Immature natural killer cell (primary cell): ENCODE results near the gene FHL1. TPM values are rescaled to one million over a fixed set of nuclear protein-coding genes. Genes with fewer than 3 reads are reported as not detected.
"Not testable (repeated sequence)": the region's sequence is repeated elsewhere in the genome, so short reads cannot be mapped to it uniquely, and the experiment has no call there.

Experiments used
- DNase-seq, 3 donors: peaks; one replicate each; pipeline ENCODE4 v3.0.0; 2022; ENCODE audit warnings: mixed read lengths in 1 of 3
- H3K27ac Mint-ChIP-seq, 6 donors: one replicate each; pipeline ENCODE4 v1.8.0; 2020; ENCODE audit warnings: mixed read lengths in 6 of 6, mild to moderate bottlenecking in 5 of 6, inconsistent platforms in 4 of 6, moderate library complexity in 3 of 6
- H3K27me3 Mint-ChIP-seq, 3 donors: one replicate each; pipeline ENCODE4 v1.8.0; 2020 to 2021; ENCODE audit warnings: low read depth in 3 of 3, mild to moderate bottlenecking in 3 of 3, mixed read lengths in 3 of 3, moderate library complexity in 3 of 3, inconsistent platforms in 1 of 3
- H3K36me3 Mint-ChIP-seq, 3 donors: one replicate each; pipeline ENCODE4 v1.8.0; 2020; ENCODE audit warnings: mixed read lengths in 3 of 3, inconsistent platforms in 2 of 3, mild to moderate bottlenecking in 2 of 3
- H3K4me1 Mint-ChIP-seq, 2 donors: one replicate each; pipeline ENCODE4 v1.8.0; 2020; ENCODE audit warnings: inconsistent platforms in 2 of 2, mild to moderate bottlenecking in 2 of 2, mixed read lengths in 2 of 2, moderate library complexity in 1 of 2
- H3K4me3 Mint-ChIP-seq, 5 donors: one replicate each; pipeline ENCODE4 v1.8.0; 2020; ENCODE audit warnings: mild to moderate bottlenecking in 5 of 5, mixed read lengths in 5 of 5, inconsistent platforms in 3 of 5, moderate library complexity in 3 of 5
- H3K9me3 Mint-ChIP-seq, 6 donors: one replicate each; pipeline ENCODE4 v1.8.0; 2020; ENCODE audit warnings: mild to moderate bottlenecking in 6 of 6, mixed read lengths in 6 of 6, inconsistent platforms in 4 of 6, moderate library complexity in 3 of 6
- polyA plus RNA-seq, 3 donors: library from polyadenylated mRNA; unstranded; fragments of 300-500 nt; fragmentation: Illumina TruSeq; gene quantifications; one replicate each; pipeline ENCODE4 v1.2.3, GENCODE V29; 2021

Gene FHL1
- polyA plus RNA-seq, 3 donors from 2014 or later, result 11.1 to 24.0 (median 17.6) TPM

DNA sequence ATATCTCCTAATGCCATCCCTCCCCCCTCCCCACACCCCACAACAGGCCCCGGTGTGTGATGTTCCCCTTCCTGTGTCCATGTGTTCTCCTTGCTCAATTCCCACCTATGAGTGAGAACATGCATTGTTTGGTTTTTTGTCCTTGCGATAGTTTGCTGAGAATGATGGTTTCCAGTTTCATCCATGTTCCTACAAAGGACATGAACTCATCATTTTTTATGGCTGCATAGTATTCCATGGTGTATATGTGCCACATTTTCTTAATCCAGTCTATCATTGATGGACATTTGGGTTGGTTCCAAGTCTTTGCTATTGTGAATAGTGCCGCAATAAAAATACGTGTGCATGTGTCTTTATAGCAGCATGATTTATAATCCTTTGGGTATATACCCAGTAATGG, 90.5 kb downstream of the FHL1 start:
- H3K4me3 Mint-ChIP-seq, H3K27me3 Mint-ChIP-seq, H3K27ac Mint-ChIP-seq, H3K9me3 Mint-ChIP-seq, H3K4me1 Mint-ChIP-seq, DNase-seq: not testable (repeated sequence)
- H3K36me3 Mint-ChIP-seq, result peaks cover 10 to 12% (median 11%) of the 10 kb centered on the region in 3 donors

- no peak overlapping the region for H3K27ac Mint-ChIP-seq
- H3K36me3 Mint-ChIP-seq, result peaks cover 10 to 15% (median 13%) of the 10 kb centered on the region in 3 donors
- H3K9me3 Mint-ChIP-seq, result no peaks in the 10 kb centered on the region
- DNase-seq, result no peak
- peaks cover 0 to 17% (median 2%) of the 10 kb centered on the region in 3 donors for H3K27me3 Mint-ChIP-seq
- no peaks in the 10 kb centered on the region for H3K4me1 Mint-ChIP-seq
- H3K4me3 Mint-ChIP-seq, result no peak overlapping the region
These were observed 98.9 kb downstream of the FHL1 start for GRCh38 chrX:136246201-136246600.

DNA sequence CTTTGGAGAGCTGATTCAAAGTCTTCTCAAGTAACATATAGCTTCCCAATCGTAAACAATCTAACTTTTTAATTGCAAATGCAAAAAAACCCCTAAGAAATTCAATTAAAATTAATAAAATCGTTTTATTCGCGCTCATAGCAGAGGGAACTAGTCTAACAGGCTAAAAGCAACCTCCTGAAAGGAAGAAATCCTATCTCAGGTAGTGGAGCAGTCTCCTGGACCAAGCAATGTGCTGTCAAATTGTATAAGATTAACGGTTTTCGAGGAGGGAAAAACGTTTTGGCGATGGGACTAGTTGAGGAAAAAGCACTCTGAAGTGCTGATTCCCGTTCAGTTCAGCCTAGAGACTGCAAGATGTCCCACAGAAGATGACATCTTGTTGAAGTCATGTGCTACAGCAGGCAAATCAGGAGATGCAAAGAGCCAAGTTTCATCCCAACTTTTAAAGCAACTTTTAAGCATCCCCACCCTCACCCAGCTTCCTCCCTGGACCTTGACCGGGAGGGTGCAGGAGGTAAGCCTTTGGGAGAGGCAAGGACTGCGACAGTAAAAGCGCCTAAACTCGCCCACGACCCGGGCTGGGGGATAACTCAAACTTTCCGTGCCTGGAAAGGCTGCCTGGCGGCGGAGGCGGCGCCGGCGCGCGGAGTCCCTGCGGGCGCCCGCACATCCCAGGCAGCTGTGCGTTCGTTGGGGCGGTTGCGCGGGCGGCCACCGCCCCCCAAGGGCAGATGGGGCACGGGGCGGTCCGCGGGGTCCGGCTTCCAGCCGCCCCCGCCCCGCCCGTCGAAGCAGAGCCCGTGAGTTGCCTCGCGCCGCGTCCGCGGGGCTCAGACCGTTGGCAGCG, 103.1 kb downstream of the FHL1 start:
- H3K27me3 Mint-ChIP-seq, result peaks cover 0 to 7% (median 2%) of the 10 kb centered on the region in 3 donors
- peaks cover 0 to 2% of the 10 kb centered on the region in 2 donors for H3K4me1 Mint-ChIP-seq
- H3K36me3 Mint-ChIP-seq, result no peaks in the 10 kb centered on the region
- H3K9me3 Mint-ChIP-seq, result no peaks in the 10 kb centered on the region
- no peak for DNase-seq
- peak overlapping the region in 1 of 6 donors; percentile 78 for H3K27ac Mint-ChIP-seq
- H3K4me3 Mint-ChIP-seq, result peak overlapping the region; percentile 68 to 80 (median 77)

DNA sequence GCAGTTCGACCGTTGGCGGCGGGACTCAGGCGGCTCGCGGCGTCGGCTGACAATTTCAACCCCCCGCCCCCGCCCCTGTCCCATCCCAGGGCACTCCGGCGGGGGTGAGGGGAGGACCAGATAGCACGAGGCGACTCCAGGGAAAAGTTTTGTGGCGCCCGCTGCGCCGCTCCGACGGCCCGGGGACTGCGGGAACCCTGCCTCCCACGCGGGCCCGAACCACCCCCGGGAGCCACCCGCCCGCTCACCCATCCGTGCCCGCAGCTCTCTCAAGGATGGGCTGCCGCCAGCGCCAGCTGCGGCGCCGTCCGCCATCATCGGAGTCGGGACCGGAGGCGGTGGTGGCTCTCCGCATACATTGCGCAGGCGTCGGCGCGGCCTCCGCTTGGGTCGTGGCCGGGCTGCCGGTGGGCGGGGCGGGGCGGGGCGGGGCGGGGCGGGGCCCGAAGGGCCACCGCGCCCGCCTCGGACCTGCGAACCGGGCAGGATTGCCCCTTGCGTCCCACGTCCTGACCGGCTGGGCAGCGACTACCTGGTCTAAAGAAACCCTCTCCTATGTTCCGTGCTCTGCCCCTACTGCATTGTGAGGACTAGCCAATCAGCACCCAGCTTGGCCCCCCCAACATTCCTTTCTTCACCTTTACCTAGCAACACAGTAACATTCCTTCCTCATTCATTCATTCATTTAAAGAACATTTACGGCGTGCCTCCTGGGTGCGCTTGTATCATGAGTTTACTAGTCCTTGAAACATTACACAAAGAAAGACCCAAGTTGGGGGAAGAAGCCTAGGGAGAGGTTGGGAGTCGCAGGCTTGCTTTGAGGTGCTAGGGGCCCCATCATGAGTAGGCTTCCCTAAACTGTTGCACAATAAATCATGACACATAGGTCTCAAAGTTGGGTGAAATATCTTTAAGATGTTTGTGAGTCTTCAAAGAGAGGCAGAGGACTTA, 104.0 kb downstream of the FHL1 start, which contains the start of gene MAP7D3:
Gene MAP7D3, minus strand, starts transcription at position 360 of the 951 bp plus-strand sequence. Its CDS starts 42 bp downstream, at position 318.
- Mint-ChIP-seq H3K9me3 (no peaks in the 10 kb centered on the region), H3K27ac (peak within 1 kb of the TSS in 5 of 6 donors; percentile 49 to 91 (median 83)), H3K36me3 (no peaks in the 10 kb centered on the region), H3K27me3 (peaks cover 0 to 4% (median 2%) of the 10 kb centered on the region in 3 donors), H3K4me1 (peaks cover 0 to 2% of the 10 kb centered on the region in 2 donors), H3K4me3 (peak within 1 kb of the TSS; percentile 88 to 98 (median 93))
- peak; percentile 61 to 70 (median 66) for DNase-seq

GRCh38 chrX:136255541-136255940, 108.2 kb downstream of the FHL1 start:
- peaks cover 0 to 3% (median 2%) of the 10 kb centered on the region in 3 donors for H3K27me3 Mint-ChIP-seq
- H3K4me1 Mint-ChIP-seq, result peaks cover 10 to 15% of the 10 kb centered on the region in 2 donors
- no peaks in the 10 kb centered on the region for H3K9me3 Mint-ChIP-seq
- H3K27ac Mint-ChIP-seq, result no peak overlapping the region
- no peak overlapping the region for H3K4me3 Mint-ChIP-seq
- no peak for DNase-seq
- no peaks in the 10 kb centered on the region for H3K36me3 Mint-ChIP-seq

- DNase-seq, result no peak
- Mint-ChIP-seq H3K4me1 (peaks cover 10 to 15% of the 10 kb centered on the region in 2 donors), H3K36me3 (no peaks in the 10 kb centered on the region), H3K9me3 (no peaks in the 10 kb centered on the region), H3K27ac (no peak overlapping the region), H3K27me3 (peaks cover 0 to 3% (median 2%) of the 10 kb centered on the region in 3 donors), H3K4me3 (no peak overlapping the region)
These were observed 108.7 kb downstream of the FHL1 start for GRCh38 chrX:136256026-136256425.

DNA sequence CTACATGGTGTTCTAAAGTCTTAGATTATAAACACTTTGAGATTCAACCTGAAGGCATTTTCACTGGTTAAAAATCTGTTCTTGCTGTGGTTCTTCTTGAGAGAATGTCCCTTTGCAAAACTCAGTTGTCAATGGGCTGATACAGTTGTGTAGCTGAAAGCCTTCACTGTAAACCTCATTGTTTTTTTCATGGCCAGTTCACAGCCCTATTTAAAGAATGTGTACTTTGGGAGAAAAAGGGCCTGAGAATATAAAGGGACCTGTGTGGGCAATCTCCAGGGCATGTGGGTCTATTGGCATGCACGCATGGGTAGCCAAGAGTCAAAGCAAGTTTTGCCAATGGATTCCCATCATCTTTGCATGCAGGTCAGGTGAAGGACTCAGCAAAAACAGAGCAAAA, 111.6 kb downstream of the FHL1 start:
- H3K4me3 Mint-ChIP-seq, result no peak overlapping the region

GRCh38 chrX:136259543-136259942, 112.2 kb downstream of the FHL1 start:
- H3K4me1 Mint-ChIP-seq, result peaks cover 10 to 12% of the 10 kb centered on the region in 2 donors
- H3K4me3 Mint-ChIP-seq, result peak overlapping the region in 1 of 5 donors; percentile 50
- H3K27ac Mint-ChIP-seq, result peak overlapping the region in 4 of 6 donors; percentile 30 to 70 (median 60)
- peak in 1 of 3 donors; percentile 4 for DNase-seq
- H3K27me3 Mint-ChIP-seq, result peaks cover 0 to 3% (median 0%) of the 10 kb centered on the region in 3 donors
- H3K36me3 Mint-ChIP-seq, result no peaks in the 10 kb centered on the region
- no peaks in the 10 kb centered on the region for H3K9me3 Mint-ChIP-seq

More for the DNA sequence above, 111.6 kb downstream of the FHL1 start:
- no peaks in the 10 kb centered on the region for H3K9me3 Mint-ChIP-seq
- H3K27ac Mint-ChIP-seq, result peak overlapping the region in 1 of 6 donors; percentile 52
- DNase-seq, result no peak
- peaks cover 0 to 3% (median 0%) of the 10 kb centered on the region in 3 donors for H3K27me3 Mint-ChIP-seq
- H3K36me3 Mint-ChIP-seq, result no peaks in the 10 kb centered on the region
- H3K4me1 Mint-ChIP-seq, result peaks cover 10 to 12% of the 10 kb centered on the region in 2 donors

- Mint-ChIP-seq H3K36me3 (no peaks in the 10 kb centered on the region), H3K27me3 (peaks cover 0 to 3% (median 2%) of the 10 kb centered on the region in 3 donors), H3K9me3 (no peaks in the 10 kb centered on the region), H3K27ac (no peak overlapping the region), H3K4me1 (peaks cover 10 to 12% of the 10 kb centered on the region in 2 donors), H3K4me3 (no peak overlapping the region)
- no peak for DNase-seq
These were observed 113.4 kb downstream of the FHL1 start for GRCh38 chrX:136260776-136261175.

Other genes starting within 250 kb of the FHL1 start
- gene MMGT1, start 173.5 kb upstream of the FHL1 start, polyA plus RNA-seq, result 10 to 100 TPM in 1 of 3 donors, 1 to 10 TPM in 2; 5.7 to 10.6 (median 8.1) TPM
- gene SLC9A6, start 162.1 kb upstream of the FHL1 start, polyA plus RNA-seq, result 10 to 100 TPM; 13.2 to 20.5 (median 18.6) TPM
- 1 to 10 TPM in 2 of 3 donors, under 1 TPM in 1; 0.12 to 4.2 (median 2.7) TPM for gene MAP7D3, start 103.9 kb downstream of the FHL1 start, polyA plus RNA-seq
- not detected for gene ADGRG4, start 153.4 kb downstream of the FHL1 start, polyA plus RNA-seq